HG02798 (cell line): ENCODE results near the gene TMEM108.

Experiments
- ATAC-seq: cut with Tn5 transposase; IDR thresholded peaks from one replicate; pipeline ENCODE4 v1.9.1; 2021; ENCODE audit warnings: mild to moderate bottlenecking; ENCODE audit not compliant: unreplicated experiment, poor library complexity

The TMEM108 gene

DNA sequence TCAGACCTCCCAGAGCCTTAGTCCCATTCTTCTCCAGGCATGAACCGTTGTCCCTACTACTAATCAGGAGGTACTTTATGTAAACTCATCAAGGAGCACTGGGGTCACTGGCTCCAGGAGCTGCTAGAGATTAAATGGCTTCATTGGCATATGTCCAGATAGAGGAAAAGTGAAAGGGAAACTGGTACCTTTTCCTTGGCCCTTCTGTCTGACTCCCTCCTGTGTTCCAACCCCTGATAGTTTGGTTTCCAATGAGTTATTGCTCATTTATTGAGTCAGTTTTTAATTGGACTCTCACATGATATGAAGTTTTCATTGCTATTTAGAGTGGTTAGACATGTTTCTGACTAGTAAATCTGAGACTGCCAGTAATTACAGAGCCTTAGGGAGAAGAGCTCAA is 231.2 kb downstream of the TMEM108 start:
- no peak for ATAC-seq

DNA sequence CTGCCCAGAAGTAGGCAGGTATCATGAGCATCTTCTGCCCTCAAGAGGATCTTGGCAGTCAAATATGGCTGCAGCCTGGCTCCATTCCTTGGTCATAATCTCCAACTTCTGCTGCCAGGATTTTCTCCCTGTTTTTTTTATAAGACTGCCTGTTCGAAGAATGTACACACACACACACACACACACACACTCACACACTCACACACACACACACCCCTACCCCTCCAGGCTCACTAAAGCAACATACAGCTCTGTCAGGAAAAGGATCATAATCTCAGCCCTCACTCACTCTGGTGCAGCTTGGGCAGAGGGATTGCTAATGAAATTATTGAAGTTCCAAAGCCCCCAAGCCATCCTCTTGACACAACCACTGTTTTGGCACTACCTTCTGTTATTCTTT is 232.4 kb downstream of the TMEM108 start:
- ATAC-seq, result no peak

GRCh38 chr3:133271042-133271441 is 232.9 kb downstream of the TMEM108 start:
- ATAC-seq, result no peak

DNA sequence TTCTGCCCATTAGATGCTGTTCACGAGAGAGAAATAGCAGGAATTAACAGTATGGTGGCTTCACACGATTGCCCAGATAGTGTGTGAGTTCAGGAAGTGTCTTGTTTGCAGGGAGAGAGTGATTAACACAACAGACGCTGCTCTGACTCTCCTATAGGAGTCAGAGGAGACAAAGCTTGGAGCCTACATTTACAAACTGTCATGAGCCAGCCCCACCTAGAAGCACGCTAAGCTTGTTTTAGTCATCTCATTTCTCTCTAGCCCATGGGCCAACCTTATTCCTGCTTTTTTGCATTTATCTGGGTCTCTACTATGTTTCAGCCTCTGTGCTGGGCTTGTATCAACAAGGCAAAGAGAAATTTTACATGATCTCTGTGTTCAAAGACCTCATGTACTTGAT is 233.3 kb downstream of the TMEM108 start:
- no peak for ATAC-seq

- no peak for ATAC-seq
These were observed 235.2 kb downstream of the TMEM108 start for GRCh38 chr3:133273346-133273745.

DNA sequence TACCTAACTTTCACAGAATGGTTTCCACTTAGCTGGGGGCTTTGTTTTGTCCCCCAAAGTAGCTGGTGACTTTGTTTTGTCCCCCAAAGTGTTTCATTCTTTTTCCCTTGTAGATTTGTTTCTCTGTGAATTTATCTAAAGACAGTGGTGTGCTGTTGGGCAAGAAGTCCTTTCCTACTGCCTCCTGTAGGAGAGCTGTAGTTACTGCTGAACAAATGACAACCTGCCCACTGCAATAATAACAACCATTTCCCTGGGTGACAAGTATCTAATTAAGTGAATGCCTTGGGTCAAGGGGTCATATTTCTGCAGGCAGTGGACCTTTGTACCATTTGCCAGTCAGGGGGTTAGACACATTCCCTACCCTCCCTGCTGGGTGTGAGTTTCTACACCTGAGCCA is 236.3 kb downstream of the TMEM108 start:
- no peak for ATAC-seq

DNA sequence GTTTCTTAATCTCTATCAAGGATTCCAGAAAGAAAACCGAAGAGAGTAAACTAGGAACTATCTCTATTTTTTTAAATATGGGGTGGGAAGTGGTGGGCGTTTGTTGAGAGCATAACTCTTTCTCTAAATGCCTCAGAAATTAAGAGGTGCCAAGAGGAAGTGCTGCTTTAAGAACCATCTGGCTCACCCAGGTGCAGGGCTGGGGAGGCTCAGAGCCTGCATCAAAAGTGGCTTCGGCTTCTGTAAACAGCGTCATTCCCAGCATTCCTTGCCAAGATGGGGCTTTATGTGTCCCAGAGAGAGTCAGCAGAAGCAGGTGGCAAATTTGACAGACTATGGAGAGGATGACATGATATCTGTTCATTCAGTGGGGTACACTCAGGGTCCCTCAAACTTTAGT is 238.4 kb downstream of the TMEM108 start:
- ATAC-seq, result peak; percentile 51

- ATAC-seq, result no peak
These were observed 239.6 kb downstream of the TMEM108 start for GRCh38 chr3:133277813-133278212.

DNA sequence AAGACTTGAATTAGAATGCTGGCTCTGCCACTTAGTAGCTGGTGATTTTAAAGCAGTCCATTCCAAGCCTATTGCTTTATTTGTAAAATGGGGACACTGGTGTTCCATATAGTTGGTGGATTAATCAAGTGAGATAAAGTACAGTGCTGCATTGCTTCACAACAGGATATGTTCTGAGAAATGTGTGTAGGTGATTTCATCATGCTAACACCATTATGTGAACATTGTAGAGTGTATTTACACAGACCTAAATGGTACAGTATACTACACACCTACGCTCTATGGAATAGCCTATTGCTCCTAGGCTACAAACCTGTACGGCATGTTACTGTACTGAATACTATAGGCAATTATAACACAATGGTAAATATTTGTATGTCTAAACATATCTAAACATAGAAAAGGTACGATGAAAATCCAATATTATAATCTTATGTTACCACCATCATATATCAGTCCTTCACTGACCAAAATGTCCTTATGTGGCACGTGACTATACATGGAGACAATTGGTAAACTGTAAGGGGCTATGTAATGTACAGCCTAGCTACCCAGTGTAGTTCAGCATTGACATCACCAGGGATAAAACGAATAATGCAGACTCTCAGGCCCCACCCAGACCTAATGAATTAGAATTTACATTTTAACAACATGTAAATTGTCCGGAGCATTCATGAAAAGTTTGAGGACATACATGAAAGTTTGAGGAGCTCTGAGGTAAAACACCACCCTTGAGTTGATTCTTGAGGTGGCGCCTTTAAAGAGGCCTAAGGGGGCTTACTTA is 240.3 kb downstream of the TMEM108 start:
- no peak for ATAC-seq

DNA sequence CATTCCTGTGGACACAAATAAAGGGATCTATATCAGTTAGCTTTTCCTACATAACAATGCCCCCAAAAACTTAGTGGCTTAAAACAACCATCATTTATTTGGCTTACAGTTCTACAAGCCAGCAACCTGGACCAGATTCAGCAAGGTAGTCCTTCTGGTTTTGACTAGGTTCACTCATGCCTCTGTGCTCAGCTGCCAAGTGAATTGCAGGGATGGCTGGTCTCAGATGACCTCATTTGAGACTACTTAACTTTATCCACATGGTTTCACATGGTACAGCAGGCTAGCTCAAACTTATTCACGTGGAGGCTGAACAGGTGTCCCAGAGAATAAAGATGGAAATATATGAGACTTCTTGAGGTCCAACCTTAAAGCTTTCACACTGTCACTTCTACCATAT is 242.4 kb downstream of the TMEM108 start:
- ATAC-seq, result no peak

DNA sequence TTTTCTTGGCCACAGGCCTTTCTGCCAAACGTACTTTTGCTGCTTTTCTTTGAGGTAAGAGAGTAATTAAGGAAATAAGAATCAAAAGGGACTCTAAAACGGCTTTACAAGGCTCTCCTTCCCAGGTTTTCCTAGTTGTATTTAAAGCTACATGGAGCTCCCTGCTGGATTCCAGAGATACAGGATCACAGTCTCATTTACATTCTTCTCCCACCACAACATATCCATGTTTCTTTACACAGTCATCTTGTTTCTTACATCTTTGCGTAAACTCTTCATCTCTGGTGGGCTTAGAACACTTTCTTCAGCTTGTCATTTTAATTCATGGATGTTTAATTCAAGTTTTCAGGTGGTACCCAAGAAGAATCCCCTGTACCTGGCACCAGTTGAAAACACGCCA is 244.0 kb downstream of the TMEM108 start:
- ATAC-seq, result no peak

DNA sequence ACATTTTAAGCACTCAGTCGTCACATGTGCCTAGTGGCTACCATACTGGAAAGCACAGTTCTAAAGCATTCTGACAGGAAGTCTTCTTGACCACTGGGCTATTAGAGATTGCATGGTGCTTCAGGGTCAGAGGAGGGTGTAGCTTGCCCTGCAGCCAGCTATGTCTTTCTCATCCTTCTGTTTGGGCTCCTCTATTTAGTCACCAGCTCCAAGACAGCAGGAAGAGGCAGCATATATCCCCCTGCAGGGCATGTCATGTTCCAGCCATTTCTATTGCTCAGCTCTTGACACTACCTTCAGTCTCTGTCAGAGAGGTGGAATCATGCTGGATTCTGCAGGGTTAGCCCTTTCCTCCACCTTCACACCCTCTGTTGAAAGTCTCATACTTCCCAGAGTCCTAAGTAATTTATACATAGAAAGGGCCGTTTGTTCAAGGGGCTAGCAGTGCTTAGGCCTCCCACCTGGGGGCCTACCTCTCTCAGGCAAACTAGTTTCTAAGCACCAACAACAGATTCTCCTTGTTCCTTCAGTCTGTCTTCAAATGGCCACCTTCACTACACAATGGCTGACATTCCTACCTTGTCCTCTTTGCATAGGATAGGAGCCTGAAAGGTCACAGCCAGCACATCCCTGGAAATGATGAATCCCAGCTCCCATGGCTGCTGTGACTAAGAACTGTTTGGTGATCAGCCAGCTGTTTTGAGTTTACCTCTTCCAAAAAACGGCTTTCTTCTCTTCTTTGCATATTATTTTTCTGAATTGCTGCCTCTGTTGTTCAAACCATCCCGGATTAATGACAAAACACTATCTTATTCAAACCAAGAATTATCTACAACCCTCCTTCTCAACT is 246.0 kb downstream of the TMEM108 start:
- ATAC-seq, result no peak

DNA sequence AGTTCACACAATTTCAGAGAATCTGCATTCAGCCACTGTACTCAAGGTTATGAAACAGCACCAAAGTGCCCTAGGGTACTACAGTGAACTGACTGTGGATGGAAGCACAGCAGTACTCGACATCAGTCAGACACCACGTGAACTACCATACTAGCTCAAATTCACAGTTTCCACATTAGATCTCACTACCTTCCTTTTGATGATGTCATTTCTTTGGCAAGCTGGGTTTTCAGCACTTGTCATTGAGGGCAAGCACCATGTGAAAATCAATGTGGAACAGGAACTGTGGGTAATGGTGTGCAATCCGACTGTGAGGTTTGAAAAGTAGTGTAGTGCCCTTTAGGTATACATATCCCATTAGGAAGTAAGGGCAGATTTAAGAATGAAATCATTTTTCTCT is 251.1 kb downstream of the TMEM108 start:
- no peak for ATAC-seq

GRCh38 chr3:133292296-133292695 is 254.1 kb downstream of the TMEM108 start:
- ATAC-seq, result no peak

GRCh38 chr3:133293397-133294110 is 255.4 kb downstream of the TMEM108 start:
- no peak for ATAC-seq

DNA sequence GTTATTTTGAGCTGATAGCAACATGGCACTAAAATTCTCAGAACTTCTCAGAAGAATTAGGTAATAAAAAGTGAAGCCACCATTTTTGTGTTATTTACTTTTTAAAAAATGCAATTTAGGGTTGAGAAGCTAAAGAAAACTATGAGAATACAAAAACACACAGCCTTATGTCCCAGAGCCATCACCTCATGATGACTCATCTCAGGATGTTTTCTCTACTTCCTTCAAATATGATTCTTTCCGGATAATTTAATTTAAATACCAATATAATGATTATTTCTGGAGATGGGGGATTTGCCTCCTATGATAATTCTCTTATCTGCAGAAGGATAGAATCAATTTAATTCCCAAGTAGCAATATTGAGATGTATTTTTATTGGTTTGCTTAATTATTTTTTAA is 256.1 kb downstream of the TMEM108 start:
- ATAC-seq, result no peak

DNA sequence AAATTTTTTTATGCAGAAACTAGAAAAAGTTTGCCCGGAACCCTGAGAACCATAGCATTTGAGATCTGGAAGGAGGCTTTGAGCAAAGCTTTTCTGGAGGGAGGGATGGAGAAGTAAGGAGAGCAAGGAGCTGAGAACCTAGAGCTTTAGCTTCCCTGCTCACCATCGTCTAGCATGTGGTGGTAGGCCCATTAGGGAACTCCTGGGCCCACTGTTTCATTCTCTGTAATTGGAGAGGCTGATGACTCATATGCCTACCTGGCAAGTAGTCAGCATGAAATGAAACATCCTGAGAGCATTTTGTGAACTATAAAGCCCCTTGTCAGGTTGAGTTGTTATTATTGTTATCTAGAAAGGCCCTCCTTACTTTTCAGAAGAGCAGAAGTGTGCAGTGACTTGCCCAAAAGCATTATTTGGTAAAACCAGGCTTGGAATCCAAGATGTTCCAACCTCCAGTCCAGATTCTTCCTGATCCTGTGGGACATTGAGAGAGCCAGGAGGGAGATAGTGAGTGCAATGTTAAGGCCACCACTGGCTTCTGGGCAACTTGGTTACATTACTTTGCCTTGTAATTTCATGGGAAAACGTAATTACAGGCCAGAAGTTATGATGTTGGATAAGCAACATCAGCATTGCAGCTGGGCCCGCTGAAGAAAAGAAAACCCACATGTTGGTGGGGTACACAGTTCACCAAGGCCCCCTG is 257.2 kb downstream of the TMEM108 start:
- no peak for ATAC-seq

DNA sequence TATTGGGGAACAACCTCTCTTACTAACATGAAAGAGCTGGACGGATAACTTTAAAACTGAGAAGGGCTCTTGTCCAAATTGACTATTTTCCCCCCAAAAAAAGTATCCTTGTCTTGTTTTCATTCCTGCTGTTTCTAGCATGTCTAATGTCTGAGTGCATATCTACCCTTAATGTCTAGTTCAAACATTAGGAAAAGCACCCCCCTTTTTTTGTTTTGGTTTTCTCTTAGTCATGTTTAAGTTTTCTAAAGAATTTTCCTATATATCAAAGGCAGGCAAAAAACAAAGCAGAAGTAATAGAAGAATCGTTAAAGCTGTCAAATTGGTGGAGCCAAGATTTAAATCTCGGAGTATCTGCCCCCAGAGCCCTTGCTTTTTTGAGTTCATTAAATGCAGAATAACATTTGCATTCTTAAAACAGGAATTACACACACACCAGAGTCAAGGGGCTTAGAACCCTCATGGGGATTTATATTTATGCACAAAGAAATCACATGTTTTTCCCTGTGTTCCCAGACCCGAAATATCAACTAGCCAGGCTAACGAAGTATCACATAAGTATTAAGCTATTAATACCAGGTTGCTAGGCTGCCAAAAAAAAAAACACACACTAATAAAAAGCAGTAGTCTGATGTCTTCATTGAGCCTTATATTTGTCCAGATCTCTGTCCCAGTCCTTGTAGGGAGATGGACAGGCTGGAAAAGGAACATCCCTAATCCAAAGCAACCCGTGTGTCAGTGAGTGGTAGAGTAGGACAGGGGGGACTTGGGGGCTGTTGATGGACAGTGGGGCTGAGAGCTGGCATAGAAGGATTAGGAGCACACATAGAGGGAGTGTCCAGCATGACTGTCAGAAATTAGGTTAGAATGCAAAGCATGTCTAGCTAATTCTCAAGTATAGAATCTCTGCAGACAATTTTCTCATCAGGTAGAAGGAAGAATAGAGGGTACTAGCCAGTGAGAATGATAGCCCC is 258.0 kb downstream of the TMEM108 start:
- no peak for ATAC-seq

DNA sequence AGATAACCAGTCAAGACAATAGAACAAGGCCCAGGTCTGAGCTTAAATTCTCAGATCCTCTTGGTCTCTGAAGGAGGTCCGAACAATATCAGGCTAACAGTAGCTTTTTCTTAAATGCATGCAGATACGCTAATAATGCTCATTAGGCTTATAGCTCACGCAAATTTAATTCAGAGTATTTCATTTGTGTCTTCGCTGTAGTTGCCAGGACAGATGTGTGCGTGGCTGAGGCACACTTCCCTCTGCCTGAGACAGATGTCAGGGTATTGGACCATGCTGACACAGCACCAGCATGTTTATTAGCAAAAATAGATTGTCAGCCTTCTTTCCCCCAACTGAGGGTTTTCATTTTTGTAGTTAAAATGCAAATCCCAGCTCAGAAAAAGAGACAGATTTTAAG is 258.8 kb downstream of the TMEM108 start:
- ATAC-seq, result no peak
